Activated CD4-positive, alpha-beta T cell treated with anti-CD3 and anti-CD28 coated beads for 36 hours (primary cell): Measurements from ENCODE around the gene GFOD2. TPM values are rescaled to one million over a fixed set of nuclear protein-coding genes. Genes with fewer than 3 reads are reported as not detected.

Experiments used
- ATAC-seq: fragments of 200-7000 bp; cut with Tn5 transposase; one replicate; pipeline ENCODE4 v1.10.0; 2021; ENCODE audit warnings: mild to moderate bottlenecking, moderate library complexity
- CTCF ChIA-PET: fragments of 350-600 bp; sonication (Branson Sonifier 250); formaldehyde crosslinking; loops from one replicate; lab custom pipeline; 2021; ENCODE audit warnings: antibody characterized with exemption; lab: Charles Lee
- POLR2A ChIA-PET: fragments of 350-600 bp; sonication (Branson Sonifier 250); formaldehyde crosslinking; loops from one replicate; lab custom pipeline; 2021; ENCODE audit warnings: antibody characterized with exemption, inconsistent platforms; lab: Charles Lee
- DNase-seq: peaks from one replicate; pipeline ENCODE4 v3.0.0-alpha.2; 2020
- H3K27ac Mint-ChIP-seq: one replicate; pipeline ENCODE4 v1.8.0; 2021; ENCODE audit warnings: mixed read lengths
- H3K27me3 Mint-ChIP-seq: one replicate; pipeline ENCODE4 v1.8.0; 2021; ENCODE audit warnings: mixed read lengths
- H3K36me3 Mint-ChIP-seq: one replicate; pipeline ENCODE4 v1.8.0; 2021; ENCODE audit warnings: low read depth, mixed read lengths
- H3K4me1 Mint-ChIP-seq: one replicate; pipeline ENCODE4 v1.8.0; 2021; ENCODE audit warnings: mixed read lengths
- H3K4me3 Mint-ChIP-seq: one replicate; pipeline ENCODE4 v1.8.0; 2021; ENCODE audit warnings: mild to moderate bottlenecking, moderate library complexity, mixed read lengths
- H3K9me3 Mint-ChIP-seq: one replicate; pipeline ENCODE4 v1.8.0; 2021; ENCODE audit warnings: low read depth, mixed read lengths
- intact Hi-C, 2 experiments: fragments of 100-400 bp; cut with DNase I in 1 of 2; cut with micrococcal nuclease in 1 of 2; formaldehyde crosslinking; loops; one replicate each; pipeline versions ENCODE4 v1.14.2 to v1.15.1; 2022 to 2024; cut with DNase I, micrococcal nuclease
- total RNA-seq, 2 experiments: library from RNA; stranded (reverse); gene quantifications; one replicate each; pipeline ENCODE4 v1.2.3, GENCODE V29; 2021

Gene GFOD2
- total RNA-seq, 2 experiments from 2014 or later: 8.7 to 11.5 TPM

- intact Hi-C loops: no loop called here
- DNase-seq (no peak), ATAC-seq (no peak)
- H3K4me3 Mint-ChIP-seq: no peak overlapping the region
- CTCF ChIA-PET: no interaction called here
- POLR2A ChIA-PET: no interaction called here
- H3K27ac Mint-ChIP-seq: no peak overlapping the region
- no peaks in the 10 kb centered on the region for H3K4me1 Mint-ChIP-seq
- H3K36me3 Mint-ChIP-seq: peaks cover 3% of the 10 kb centered on the region
- no peaks in the 10 kb centered on the region for H3K27me3 Mint-ChIP-seq
- H3K9me3 Mint-ChIP-seq: no peaks in the 10 kb centered on the region
These were observed 14.8 kb upstream of the GFOD2 start for GRCh38 chr16:67733734-67734470.

GRCh38 chr16:67731753-67732095 is 12.6 kb upstream of the GFOD2 start:
- H3K27ac Mint-ChIP-seq: no peak overlapping the region
- intact Hi-C loops: no loop called here
- no peaks in the 10 kb centered on the region for H3K27me3 Mint-ChIP-seq
- ATAC-seq: no peak
- peaks cover 6% of the 10 kb centered on the region for H3K36me3 Mint-ChIP-seq
- no peak overlapping the region for H3K4me3 Mint-ChIP-seq
- ChIA-PET CTCF (interaction anchor here (1.2 kb wide), 1 partner anchor 9 kb away, joined by 4 read pairs; no protein-coding TSS in a partner anchor), POLR2A (no interaction called here)
- no peaks in the 10 kb centered on the region for H3K4me1 Mint-ChIP-seq
- no peak for DNase-seq
- no peaks in the 10 kb centered on the region for H3K9me3 Mint-ChIP-seq

GRCh38 chr16:67731071-67731752 is 12.1 kb upstream of the GFOD2 start:
- CTCF ChIA-PET: interaction anchor here (1.2 kb wide), 1 partner anchor 9 kb away, joined by 4 read pairs; no protein-coding TSS in a partner anchor
- Mint-ChIP-seq H3K36me3 (peaks cover 6% of the 10 kb centered on the region), H3K9me3 (no peaks in the 10 kb centered on the region), H3K4me3 (no peak overlapping the region), H3K27me3 (no peaks in the 10 kb centered on the region), H3K4me1 (no peaks in the 10 kb centered on the region), H3K27ac (no peak overlapping the region)
- intact Hi-C loops: no loop called here
- DNase-seq (no peak), ATAC-seq (no peak)
- POLR2A ChIA-PET: no interaction called here

- DNase-seq: no peak
- CTCF ChIA-PET: no interaction called here
- no peak for ATAC-seq
- Mint-ChIP-seq H3K36me3 (peaks cover 6% of the 10 kb centered on the region), H3K9me3 (no peaks in the 10 kb centered on the region), H3K27me3 (no peaks in the 10 kb centered on the region), H3K4me3 (no peak overlapping the region), H3K27ac (no peak overlapping the region), H3K4me1 (no peaks in the 10 kb centered on the region)
- POLR2A ChIA-PET: no interaction called here
- intact Hi-C loops: no loop called here
These were observed 11.2 kb upstream of the GFOD2 start for GRCh38 chr16:67730326-67730725.

- Mint-ChIP-seq H3K36me3 (peaks cover 9% of the 10 kb centered on the region), H3K27ac (no peak overlapping the region), H3K4me1 (no peaks in the 10 kb centered on the region), H3K4me3 (no peak overlapping the region), H3K9me3 (no peaks in the 10 kb centered on the region), H3K27me3 (no peaks in the 10 kb centered on the region)
- intact Hi-C loops: no loop called here
- DNase-seq: no peak
- ATAC-seq: no peak
- CTCF ChIA-PET: no interaction called here
- POLR2A ChIA-PET: no interaction called here
These were observed 10.6 kb upstream of the GFOD2 start for GRCh38 chr16:67729636-67730248.

- CTCF ChIA-PET: interaction anchor here (0.9 to 1.4 kb wide), 4 partner anchors 8 to 89 kb away, joined by 3 to 4 read pairs (median 3); partner anchors contain the start of gene GFOD2
- intact Hi-C loops: no loop called here
- ATAC-seq: no peak
- H3K27ac Mint-ChIP-seq: no peak overlapping the region
- no peaks in the 10 kb centered on the region for H3K9me3 Mint-ChIP-seq
- POLR2A ChIA-PET: interaction anchor here (1.2 kb wide), 1 partner anchor 9 kb away, joined by 3 read pairs; the partner anchor contains the start of gene GFOD2
- peaks cover 9% of the 10 kb centered on the region for H3K36me3 Mint-ChIP-seq
- H3K4me1 Mint-ChIP-seq: no peaks in the 10 kb centered on the region
- no peaks in the 10 kb centered on the region for H3K27me3 Mint-ChIP-seq
- H3K4me3 Mint-ChIP-seq: no peak overlapping the region
- DNase-seq: no peak
These were observed 8.7 kb upstream of the GFOD2 start for GRCh38 chr16:67727521-67728485.

- ChIA-PET CTCF (interaction anchor here (1.2 kb wide), 1 partner anchor 8 kb away, joined by 3 read pairs; no protein-coding TSS in a partner anchor), POLR2A (no interaction called here)
- intact Hi-C loops: no loop called here
- Mint-ChIP-seq H3K4me3 (no peak overlapping the region), H3K27me3 (no peaks in the 10 kb centered on the region), H3K9me3 (no peaks in the 10 kb centered on the region), H3K27ac (no peak overlapping the region), H3K36me3 (peaks cover 9% of the 10 kb centered on the region), H3K4me1 (no peaks in the 10 kb centered on the region)
- ATAC-seq (no peak), DNase-seq (no peak)
These were observed 7.3 kb upstream of the GFOD2 start for GRCh38 chr16:67726106-67727034.

GRCh38 chr16:67723911-67724305 is 4.8 kb upstream of the GFOD2 start:
- ChIA-PET POLR2A (no interaction called here), CTCF (interaction anchor here (0.8 to 1.4 kb wide), 2 partner anchors 51 to 93 kb away, joined by 3 to 5 read pairs; no protein-coding TSS in a partner anchor)
- Mint-ChIP-seq H3K36me3 (peaks cover 6% of the 10 kb centered on the region), H3K27me3 (no peaks in the 10 kb centered on the region), H3K4me3 (no peak overlapping the region), H3K27ac (no peak overlapping the region), H3K4me1 (peaks cover 13% of the 10 kb centered on the region), H3K9me3 (no peaks in the 10 kb centered on the region)
- DNase-seq (no peak), ATAC-seq (no peak)
- intact Hi-C loops: no loop called here

GRCh38 chr16:67723151-67723910 is 4.2 kb upstream of the GFOD2 start:
- ChIA-PET POLR2A (no interaction called here), CTCF (interaction anchor here (0.8 to 1.4 kb wide), 2 partner anchors 51 to 93 kb away, joined by 3 to 5 read pairs; no protein-coding TSS in a partner anchor)
- Mint-ChIP-seq H3K36me3 (peaks cover 6% of the 10 kb centered on the region), H3K27me3 (no peaks in the 10 kb centered on the region), H3K27ac (no peak overlapping the region), H3K9me3 (no peaks in the 10 kb centered on the region), H3K4me3 (no peak overlapping the region), H3K4me1 (peaks cover 16% of the 10 kb centered on the region)
- DNase-seq (no peak), ATAC-seq (no peak)
- intact Hi-C loops: no loop called here
